Peyer's patch (tissue), 4 donors: Measurements from ENCODE around the gene PGRMC1. TPM values are rescaled to one million over a fixed set of nuclear protein-coding genes. Genes with fewer than 3 reads are reported as not detected.

ENCODE experiments used
- DNase-seq, 3 donors: peaks; one replicate each; pipeline ENCODE4 v3.0.0-alpha.2; 2017 to 2019
- H3K27ac ChIP-seq, 4 donors: fragments of 200-600 bp; sonication (generic); one replicate each; pipeline ENCODE4 v1.5.1; 2016 to 2019
- H3K27me3 ChIP-seq, 2 donors: fragments of 200-600 bp; sonication (generic); one replicate each; pipeline ENCODE4 v1.5.1; 2019
- H3K36me3 ChIP-seq, 3 donors: fragments of 200-600 bp; sonication (generic); one replicate each; pipeline ENCODE4 v1.5.1; 2016 to 2019
- H3K4me1 ChIP-seq, 4 donors: fragments of 200-600 bp; sonication (generic); one replicate each; pipeline ENCODE4 v1.5.1; 2016 to 2019
- H3K4me3 ChIP-seq, 4 donors: fragments of 200-600 bp; sonication (generic); 1 replicate in 3 of 4; 2 replicates in 1 of 4; pipeline ENCODE4 v1.5.1; 2016 to 2019; ENCODE audit warnings: mild to moderate bottlenecking in 1 of 4
- H3K9me3 ChIP-seq, 4 donors: fragments of 200-600 bp; sonication (generic); one replicate each; pipeline ENCODE4 v1.5.1; 2016 to 2019; ENCODE audit warnings: mild to moderate bottlenecking in 1 of 4
- POLR2A ChIP-seq, 2 donors: fragments of 450-650 bp; IDR thresholded peaks; one replicate each; pipeline ENCODE4 v1.5.1; 2017; ENCODE audit warnings: antibody characterized with exemption in 2 of 2, mild to moderate bottlenecking in 2 of 2, moderate library complexity in 2 of 2
- total RNA-seq, 4 donors: library from RNA; depleted of rRNA; stranded (reverse); fragments of >200 nt; gene quantifications; one replicate each; pipeline ENCODE4 v1.1.0, GENCODE V29; 2016
- TF ChIP-seq, protein P1 (sequence below), 6 experiments: fragments of 450-650 bp in 4 of 6; fragments of 200-600 bp in 2 of 6; sonication (generic) in 1 of 6; IDR thresholded peaks; one replicate each; pipeline ENCODE4 v1.5.1; 2017 to 2019; ENCODE audit warnings: antibody characterized with exemption in 6 of 6, mild to moderate bottlenecking in 3 of 6, moderate library complexity in 1 of 6

Gene PGRMC1
- total RNA-seq, 4 donors from 2014 or later: 47.9 to 242 (median 118) TPM

DNA sequence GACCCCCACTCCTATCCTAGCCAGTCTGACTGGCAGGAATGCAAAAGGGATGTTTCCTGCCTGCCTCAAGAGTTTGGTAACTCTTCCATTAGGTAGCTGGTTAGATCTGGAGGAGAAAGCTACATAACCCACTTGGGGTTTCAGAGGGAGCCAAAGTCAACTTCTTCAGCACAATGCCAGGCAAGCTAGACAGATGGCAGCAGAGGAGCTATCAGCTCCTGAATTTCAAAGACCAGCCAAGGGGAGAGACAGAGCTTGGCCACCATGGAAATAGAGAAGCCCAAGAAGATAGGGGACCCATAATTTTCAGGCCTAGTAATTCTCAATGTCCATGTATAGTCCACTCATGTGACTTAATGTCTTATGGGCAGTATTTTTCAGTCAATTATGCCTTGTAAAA is 56.4 kb downstream of the PGRMC1 start:
- DNase-seq: no peak
- no peaks in the 10 kb centered on the region for H3K9me3 ChIP-seq
- H3K4me3 ChIP-seq: no peak overlapping the region
- no peaks in the 10 kb centered on the region for H3K4me1 ChIP-seq
- TF ChIP-seq, protein P1, sequence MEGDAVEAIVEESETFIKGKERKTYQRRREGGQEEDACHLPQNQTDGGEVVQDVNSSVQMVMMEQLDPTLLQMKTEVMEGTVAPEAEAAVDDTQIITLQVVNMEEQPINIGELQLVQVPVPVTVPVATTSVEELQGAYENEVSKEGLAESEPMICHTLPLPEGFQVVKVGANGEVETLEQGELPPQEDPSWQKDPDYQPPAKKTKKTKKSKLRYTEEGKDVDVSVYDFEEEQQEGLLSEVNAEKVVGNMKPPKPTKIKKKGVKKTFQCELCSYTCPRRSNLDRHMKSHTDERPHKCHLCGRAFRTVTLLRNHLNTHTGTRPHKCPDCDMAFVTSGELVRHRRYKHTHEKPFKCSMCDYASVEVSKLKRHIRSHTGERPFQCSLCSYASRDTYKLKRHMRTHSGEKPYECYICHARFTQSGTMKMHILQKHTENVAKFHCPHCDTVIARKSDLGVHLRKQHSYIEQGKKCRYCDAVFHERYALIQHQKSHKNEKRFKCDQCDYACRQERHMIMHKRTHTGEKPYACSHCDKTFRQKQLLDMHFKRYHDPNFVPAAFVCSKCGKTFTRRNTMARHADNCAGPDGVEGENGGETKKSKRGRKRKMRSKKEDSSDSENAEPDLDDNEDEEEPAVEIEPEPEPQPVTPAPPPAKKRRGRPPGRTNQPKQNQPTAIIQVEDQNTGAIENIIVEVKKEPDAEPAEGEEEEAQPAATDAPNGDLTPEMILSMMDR (IDR thresholded peaks at IDR 0.05): peak in 2 of 6 experiments; percentile 15 to 19
- no peak for TF ChIP-seq POLR2A (IDR thresholded peaks at IDR 0.05)
- no peaks in the 10 kb centered on the region for H3K27me3 ChIP-seq
- H3K36me3 ChIP-seq: no peaks in the 10 kb centered on the region
- no peak overlapping the region for H3K27ac ChIP-seq

Other genes starting within 250 kb of the PGRMC1 start
- gene CT47C1, start 163.3 kb upstream of the PGRMC1 start, total RNA-seq: not detected
- not detected for gene KIAA1210, start 108.5 kb upstream of the PGRMC1 start, total RNA-seq
- 10 to 100 TPM; 23.1 to 31.1 (median 27.6) TPM for gene SLC25A43, start 163.1 kb downstream of the PGRMC1 start, total RNA-seq
- gene SLC25A5, start 232.2 kb downstream of the PGRMC1 start, total RNA-seq: 1,000 to 10,000 TPM in 1 of 4 donors, 100 to 1,000 TPM in 3; 366 to 1,287 (median 800) TPM